IMR-90 (cell line): ENCODE measurements around the gene NPFFR1. TPM values are rescaled to one million over a fixed set of nuclear protein-coding genes. Genes with fewer than 3 reads are reported as not detected.
A peak's percentile ranks its signal among the peaks of the same experiment; 100 is the strongest.
"Not testable (repeated sequence)": the region's sequence is repeated elsewhere in the genome, so short reads cannot be mapped to it uniquely, and the experiment has no call there.

ENCODE experiments used
- ATAC-seq: fragments of 200-7000 bp; cut with Tn5 transposase; 2 replicates; pipeline ENCODE4 v1.9.1; 2020; ENCODE audit warnings: low read depth, mild to moderate bottlenecking, moderate library complexity
- BruUV-seq: library from RNA; stranded (reverse); fragments of 400-500 nt; replicated peaks from 2 replicates; lab custom pipeline; 2021; lab: Mats Ljungman, UMichigan
- CTCF ChIA-PET: fragments of 300-600 bp; formaldehyde crosslinking; extraction: SDS; loops from one replicate; lab custom pipeline; 2021; ENCODE audit warnings: antibody characterized with exemption; lab: Yijun Ruan, JAX
- POLR2A ChIA-PET: fragments of 300-600 bp; sonication (Branson Sonifier 250); formaldehyde crosslinking; loops from one replicate; lab custom pipeline; 2022; ENCODE audit warnings: antibody characterized with exemption; ENCODE audit not compliant: unreplicated experiment; lab: Charles Lee
- DNase-seq: peaks from one replicate; pipeline ENCODE4 v3.0.0; 2013
- H2AFZ ChIP-seq: replicated peaks from 2 replicates; pipeline ENCODE3; 2013; ENCODE audit warnings: low read length, mild to moderate bottlenecking; ENCODE audit not compliant: poor library complexity
- H2AK5ac ChIP-seq: 2 replicates; pipeline ENCODE4 v1.6.1; 2013; ENCODE audit warnings: low read depth, low read length, inconsistent platforms
- H2AK9ac ChIP-seq: replicated peaks from 2 replicates; pipeline ENCODE3; 2013; ENCODE audit warnings: mild to moderate bottlenecking, low read depth, low read length, moderate library complexity; ENCODE audit not compliant: poor library complexity
- H2BK120ac ChIP-seq: 2 replicates; pipeline ENCODE4 v1.6.1; 2013; ENCODE audit warnings: low read depth, low read length, inconsistent platforms
- H2BK15ac ChIP-seq: 3 replicates; pipeline ENCODE4 v1.6.1; 2013; ENCODE audit warnings: low read depth, low read length, inconsistent platforms
- H2BK20ac ChIP-seq: 2 replicates; pipeline ENCODE4 v1.6.1; 2013; ENCODE audit warnings: low read depth, mild to moderate bottlenecking, inconsistent platforms, low read length, moderate library complexity
- H2BK5ac ChIP-seq: 2 replicates; pipeline ENCODE4 v1.6.1; 2013; ENCODE audit warnings: mild to moderate bottlenecking, low read depth, low read length, inconsistent platforms; ENCODE audit not compliant: poor library complexity, severe bottlenecking
- H3K14ac ChIP-seq: replicated peaks from 2 replicates; pipeline ENCODE4 v1.6.1; 2013; ENCODE audit warnings: low read depth, low read length, inconsistent platforms
- H3K18ac ChIP-seq: 2 replicates; pipeline ENCODE4 v1.6.1; 2013; ENCODE audit warnings: low read depth, low read length, control low read depth
- H3K23ac ChIP-seq: 2 replicates; pipeline ENCODE4 v1.6.1; 2013; ENCODE audit warnings: low read depth, low read length, inconsistent platforms
- H3K27ac ChIP-seq: 2 replicates; pipeline ENCODE4 v1.5.1; 2013; ENCODE audit warnings: mild to moderate bottlenecking, control low read depth, low read length; ENCODE audit not compliant: insufficient read depth
- H3K27me3 ChIP-seq: 2 replicates; pipeline ENCODE4 v1.6.1; 2013; ENCODE audit warnings: low read length; ENCODE audit not compliant: control insufficient read depth, insufficient read depth
- H3K36me3 ChIP-seq: 2 replicates; pipeline ENCODE4 v1.6.1; 2013; ENCODE audit warnings: low read length, mixed read lengths; ENCODE audit not compliant: control insufficient read depth, insufficient read depth
- H3K4ac ChIP-seq: 2 replicates; pipeline ENCODE4 v1.6.1; 2013; ENCODE audit warnings: low read depth, low read length, inconsistent platforms
- H3K4me1 ChIP-seq: 2 replicates; pipeline ENCODE4 v1.6.1; 2013; ENCODE audit warnings: low read length, mixed read lengths; ENCODE audit not compliant: control insufficient read depth, insufficient read depth
- H3K4me2 ChIP-seq: 2 replicates; pipeline ENCODE4 v1.6.1; 2013; ENCODE audit warnings: low read depth, mild to moderate bottlenecking, control low read depth, low read length, moderate library complexity
- H3K4me3 ChIP-seq: 2 replicates; pipeline ENCODE4 v1.5.1; 2013; ENCODE audit warnings: low read depth, mild to moderate bottlenecking, control low read depth, low read length, moderate library complexity; ENCODE audit not compliant: insufficient read depth
- H3K56ac ChIP-seq: 2 replicates; pipeline ENCODE4 v1.6.1; 2013; ENCODE audit warnings: low read length, inconsistent platforms; ENCODE audit not compliant: insufficient read depth; ENCODE audit errors: extremely low read depth
- H3K79me1 ChIP-seq, 2 experiments: 2 replicates each; pipeline ENCODE4 v1.6.1; 2013; ENCODE audit warnings: low read length in 2 of 2, inconsistent platforms in 1 of 2, low read depth in 1 of 2
- H3K9ac ChIP-seq: 2 replicates; pipeline ENCODE4 v1.6.1; 2013; ENCODE audit warnings: low read depth, low read length, control low read depth
- H3K9me1 ChIP-seq: 2 replicates; pipeline ENCODE4 v1.6.1; 2013; ENCODE audit warnings: low read length, inconsistent platforms; ENCODE audit not compliant: insufficient read depth
- H3K9me3 ChIP-seq: 2 replicates; pipeline ENCODE4 v1.6.1; 2013; ENCODE audit warnings: low read length; ENCODE audit not compliant: control insufficient read depth, insufficient read depth
- H4K20me1 ChIP-seq: 2 replicates; pipeline ENCODE4 v1.6.1; 2013; ENCODE audit warnings: low read length, inconsistent platforms; ENCODE audit not compliant: insufficient read depth
- H4K5ac ChIP-seq: 2 replicates; pipeline ENCODE4 v1.6.1; 2013; ENCODE audit warnings: mild to moderate bottlenecking, low read depth, low read length, control low read depth
- H4K8ac ChIP-seq, 2 experiments: 2 replicates each; pipeline ENCODE4 v1.6.1; 2013; ENCODE audit warnings: low read depth in 2 of 2, low read length in 2 of 2, control low read depth in 1 of 2, inconsistent platforms in 1 of 2
- H4K91ac ChIP-seq: 2 replicates; pipeline ENCODE4 v1.6.1; 2013; ENCODE audit warnings: low read depth, low read length, inconsistent platforms; ENCODE audit not compliant: insufficient read depth
- CEBPB ChIP-seq: IDR thresholded peaks from 2 replicates; pipeline ENCODE4 v1.6.1; 2012; ENCODE audit warnings: low read depth, low read length, improper control_type of control experiment
- WGBS, 2 experiments: methylation state at CpG; one replicate each; pipeline versions ENCODE4 v1.1.5 to v1.1.7; 2013; ENCODE audit warnings: missing lambda C conversion rate in 2 of 2; ENCODE audit not compliant: insufficient read length in 1 of 2; ENCODE audit errors: extremely low coverage in 2 of 2; 5-methylcytosine and 5-hydroxymethylcytosine counted together
- dilution Hi-C: fragments of 300-500 bp; cut with HindIII; formaldehyde crosslinking; loops from one replicate; pipeline ENCODE4 v1.14.3; 2018; ENCODE audit warnings: low sequenced_read_pairs; ENCODE audit not compliant: unreplicated experiment
- in situ Hi-C: fragments of 300-500 bp; cut with MboI; formaldehyde crosslinking; loops from 3 replicates; pipeline ENCODE4 v1.14.3; 2019; ENCODE audit warnings: low sequenced_read_pairs, inconsistent platforms, mixed read lengths
- intact Hi-C: fragments of 100-400 bp; cut with micrococcal nuclease; formaldehyde crosslinking; loops from 2 replicates; pipeline ENCODE4 v1.10.0; 2022
- polyA plus RNA-seq, 3 experiments: library from polyadenylated mRNA; depleted of rRNA; stranded (reverse); fragments of >200 nt; gene quantifications; 2 replicates each; pipeline ENCODE4 v1.2.3, GENCODE V29; 2012; ENCODE audit warnings: low replicate concordance in 1 of 3
- total RNA-seq: library from RNA; depleted of rRNA; stranded (reverse); fragments of >200 nt; gene quantifications from 2 replicates; pipeline ENCODE4 v1.2.3, GENCODE V29; 2012

The NPFFR1 gene
- total and polyA plus RNA-seq, 2 of the 4 experiments (the other 2 are of a cell fraction): not detected

GRCh38 chr10:70222811-70223447 is 60.9 kb downstream of the NPFFR1 start:
- peak; percentile 34; the same call in 1 of the 2 replicates for TF ChIP-seq CEBPB
- H2BK120ac ChIP-seq, ATAC-seq, H3K23ac ChIP-seq, H2BK15ac ChIP-seq, H2BK20ac ChIP-seq, H3K4me1 ChIP-seq, POLR2A ChIA-PET, H4K91ac ChIP-seq, H4K8ac ChIP-seq, H3K9me1 ChIP-seq, dilution Hi-C loops, H3K18ac ChIP-seq, H2AK9ac ChIP-seq, H3K9me3 ChIP-seq, DNase-seq, H3K4ac ChIP-seq, H3K27ac ChIP-seq, H3K4me3 ChIP-seq, H3K14ac ChIP-seq, H3K4me2 ChIP-seq, H3K36me3 ChIP-seq, H2AFZ ChIP-seq, H3K9ac ChIP-seq, in situ Hi-C loops, H2AK5ac ChIP-seq, H3K56ac ChIP-seq, BruUV-seq, H3K27me3 ChIP-seq, H2BK5ac ChIP-seq, H4K5ac ChIP-seq: not testable (repeated sequence)
- CTCF ChIA-PET: interaction anchor here (4.5 kb wide), 1 partner anchor 142 kb away, joined by 61 read pairs; no protein-coding TSS in a partner anchor
- intact Hi-C loops: loop anchor here (5.0 kb wide), 1 partner anchor 319 kb away; no protein-coding TSS in a partner anchor
- Histone ChIP-seq H4K20me1 (peaks cover 18% of the 10 kb centered on the region), H3K79me1 (peaks cover 13 to 48% of the 10 kb centered on the region in 2 experiments)
- WGBS, 2 experiments: no CpG with 5 or more reads among the region's 9 CpGs
